Upper lobe of left lung (tissue), 6 donors: ENCODE data around the gene KIAA0825. TPM values are rescaled to one million over a fixed set of nuclear protein-coding genes. Genes with fewer than 3 reads are reported as not detected.

ENCODE experiments used
- ATAC-seq, 2 donors: fragments of 200-7000 bp; cut with Tn5 transposase; one replicate each; pipeline ENCODE4 v1.9.1; 2022; ENCODE audit warnings: mild to moderate bottlenecking in 2 of 2, moderate library complexity in 2 of 2; ENCODE audit not compliant: low FRiP score in 2 of 2
- DNase-seq, 2 donors: peaks; one replicate each; pipeline ENCODE4 v3.0.0-alpha.2; 2019 to 2020
- H3K27ac ChIP-seq, 4 donors: fragments of 200-600 bp; sonication (generic); one replicate each; pipeline ENCODE4 v1.5.1; 2016 to 2019
- H3K27me3 ChIP-seq, 4 donors: fragments of 200-600 bp; sonication (generic); one replicate each; pipeline ENCODE4 v1.5.1; 2017 to 2019
- H3K36me3 ChIP-seq, 4 donors: fragments of 200-600 bp; sonication (generic); one replicate each; pipeline ENCODE4 v1.5.1; 2016 to 2019
- H3K4me1 ChIP-seq, 4 donors: fragments of 200-600 bp; sonication (generic); one replicate each; pipeline ENCODE4 v1.5.1; 2018 to 2019
- H3K4me3 ChIP-seq, 4 donors: fragments of 200-600 bp; sonication (generic); one replicate each; pipeline ENCODE4 v1.5.1; 2017 to 2019; ENCODE audit warnings: mild to moderate bottlenecking in 2 of 4, moderate library complexity in 1 of 4
- H3K9me3 ChIP-seq, 4 donors: fragments of 200-600 bp; sonication (generic); one replicate each; pipeline ENCODE4 v1.5.1; 2018 to 2019
- CTCF ChIP-seq, 6 experiments: fragments of 450-650 bp in 4 of 6; fragments of 200-600 bp in 2 of 6; sonication (generic) in 2 of 6; IDR thresholded peaks; one replicate each; pipeline ENCODE4 v1.5.1; 2016 to 2019; ENCODE audit warnings: antibody characterized with exemption in 6 of 6
- EP300 ChIP-seq, 4 donors: sonication (generic); formaldehyde crosslinking; IDR thresholded peaks; one replicate each; pipeline ENCODE4 v1.5.1; 2017; ENCODE audit warnings: antibody characterized with exemption in 4 of 4, control low read depth in 2 of 4
- POLR2A ChIP-seq, 4 donors: fragments of 450-650 bp; IDR thresholded peaks; one replicate each; pipeline ENCODE4 v1.5.1; 2016 to 2017; ENCODE audit warnings: antibody characterized with exemption in 4 of 4, mild to moderate bottlenecking in 2 of 4
- POLR2AphosphoS5 ChIP-seq, 2 donors: sonication (generic); formaldehyde crosslinking; IDR thresholded peaks; one replicate each; pipeline ENCODE4 v1.5.1; 2017; ENCODE audit warnings: antibody characterized with exemption in 2 of 2
- WGBS, 2 donors: methylation state at CpG; one replicate each; pipeline ENCODE4 v1.1.5; 2017 to 2018; 5-methylcytosine and 5-hydroxymethylcytosine counted together
- total RNA-seq, 6 donors: library from RNA; depleted of rRNA in 4 of 6; stranded (reverse); fragments of >200 nt in 4 of 6; gene quantifications; one replicate each; pipeline versions ENCODE4 v1.1.0 to v1.2.1, GENCODE V29; 2016 to 2021
- donor health status: DM: no; HTN: no; CAD: no; lungs with moderate emphysema.
- donor health status: DM: no; HTN: yes; CAD: no; lungs with severe emphysema.

KIAA0825 gene
- total RNA-seq, 6 donors from 2014 or later = 3.8 to 19.1 (median 6.6) TPM

- Histone ChIP-seq H3K27ac (no peak overlapping the region), H3K9me3 (peaks cover 3 to 16% (median 8%) of the 10 kb centered on the region in 4 donors), H3K4me1 (no peaks in the 10 kb centered on the region), H3K27me3 (no peaks in the 10 kb centered on the region), H3K36me3 (peaks cover 0 to 18% (median 6%) of the 10 kb centered on the region in 4 donors), H3K4me3 (no peak overlapping the region)
- ATAC-seq (no peak), DNase-seq (no peak)
- WGBS, 2 donors = 96 to 97% methylated on average over 1 of the region's 1 CpG
- TF ChIP-seq CTCF (IDR thresholded peaks at IDR 0.05) = no peak
- TF ChIP-seq POLR2AphosphoS5 (IDR thresholded peaks at IDR 0.05) = no peak
- no peak for TF ChIP-seq EP300 (IDR thresholded peaks at IDR 0.05)
- no peak for TF ChIP-seq POLR2A (IDR thresholded peaks at IDR 0.05)
Observed at GRCh38 chr5:94658272-94658671, 39.9 kb upstream of the KIAA0825 start.

DNA sequence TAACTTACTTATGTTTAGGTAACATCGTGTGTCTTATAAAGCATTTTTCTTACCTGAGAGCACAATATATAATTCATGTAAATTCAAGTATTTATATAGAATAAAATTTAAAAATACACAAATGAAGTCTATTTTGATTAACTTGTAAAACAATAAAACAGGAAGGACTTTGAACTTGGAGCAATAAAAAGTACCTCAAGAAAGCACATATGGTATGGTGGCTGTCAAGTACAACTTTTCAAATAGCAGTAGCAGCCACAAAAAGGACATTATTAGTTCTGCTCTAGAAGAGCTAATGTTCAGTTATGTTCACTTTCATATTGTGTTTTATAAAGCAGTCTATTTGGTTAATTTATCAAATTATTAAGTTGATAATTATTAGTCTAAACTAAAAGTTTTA, 31.5 kb upstream of the KIAA0825 start:
- DNase-seq = no peak
- no peak overlapping the region for H3K27ac ChIP-seq
- 93 to 94% methylated on average over 1 of the region's 1 CpG for WGBS, 2 donors

GRCh38 chr5:94646758-94647157, 28.4 kb upstream of the KIAA0825 start:
- Histone ChIP-seq H3K9me3 (no peaks in the 10 kb centered on the region), H3K36me3 (peaks cover 0 to 3% (median 0%) of the 10 kb centered on the region in 4 donors), H3K27me3 (no peaks in the 10 kb centered on the region), H3K27ac (no peak overlapping the region), H3K4me3 (no peak overlapping the region), H3K4me1 (no peaks in the 10 kb centered on the region)
- DNase-seq (no peak), ATAC-seq (no peak)
- TF ChIP-seq EP300 (IDR thresholded peaks at IDR 0.05) (no peak), POLR2A (IDR thresholded peaks at IDR 0.05) (no peak), POLR2AphosphoS5 (IDR thresholded peaks at IDR 0.05) (no peak), CTCF (IDR thresholded peaks at IDR 0.05) (no peak)

More for the DNA sequence above, 31.5 kb upstream of the KIAA0825 start:
- no peak for ATAC-seq
- Histone ChIP-seq H3K4me1 (no peaks in the 10 kb centered on the region), H3K36me3 (peaks cover 0 to 18% (median 2%) of the 10 kb centered on the region in 4 donors), H3K4me3 (no peak overlapping the region), H3K27me3 (no peaks in the 10 kb centered on the region), H3K9me3 (peaks cover 0 to 3% (median 0%) of the 10 kb centered on the region in 4 donors)
- no peak for TF ChIP-seq POLR2A (IDR thresholded peaks at IDR 0.05)
- TF ChIP-seq EP300 (IDR thresholded peaks at IDR 0.05) = no peak
- TF ChIP-seq CTCF (IDR thresholded peaks at IDR 0.05) = no peak
- no peak for TF ChIP-seq POLR2AphosphoS5 (IDR thresholded peaks at IDR 0.05)

GRCh38 chr5:94645053-94645452, 26.6 kb upstream of the KIAA0825 start:
- Histone ChIP-seq H3K27me3 (no peaks in the 10 kb centered on the region), H3K36me3 (peaks cover 0 to 2% (median 0%) of the 10 kb centered on the region in 4 donors), H3K4me1 (no peaks in the 10 kb centered on the region), H3K27ac (no peak overlapping the region), H3K4me3 (no peak overlapping the region), H3K9me3 (peaks cover 0 to 6% (median 3%) of the 10 kb centered on the region in 4 donors)
- WGBS, 2 donors = 94 to 98% methylated on average over 3 of the region's 3 CpGs
- DNase-seq (no peak), ATAC-seq (no peak)
- TF ChIP-seq POLR2AphosphoS5 (IDR thresholded peaks at IDR 0.05) = no peak
- no peak for TF ChIP-seq POLR2A (IDR thresholded peaks at IDR 0.05)
- TF ChIP-seq EP300 (IDR thresholded peaks at IDR 0.05) = no peak
- no peak for TF ChIP-seq CTCF (IDR thresholded peaks at IDR 0.05)

GRCh38 chr5:94640176-94640575, 21.8 kb upstream of the KIAA0825 start:
- no peak overlapping the region for H3K4me3 ChIP-seq
- H3K27me3 ChIP-seq = no peaks in the 10 kb centered on the region
- H3K9me3 ChIP-seq = peaks cover 0 to 14% (median 3%) of the 10 kb centered on the region in 4 donors
- peaks cover 0 to 5% (median 2%) of the 10 kb centered on the region in 4 donors for H3K36me3 ChIP-seq
- WGBS, 2 donors = 97 to 100% methylated on average over 3 of the region's 3 CpGs
- no peaks in the 10 kb centered on the region for H3K4me1 ChIP-seq
- ATAC-seq (no peak), DNase-seq (no peak)
- TF ChIP-seq CTCF (IDR thresholded peaks at IDR 0.05) (no peak), EP300 (IDR thresholded peaks at IDR 0.05) (no peak), POLR2A (IDR thresholded peaks at IDR 0.05) (no peak), POLR2AphosphoS5 (IDR thresholded peaks at IDR 0.05) (no peak)
- H3K27ac ChIP-seq = no peak overlapping the region
